GM23338 (cell line): ENCODE data around the gene CAMTA1. TPM values are rescaled to one million over a fixed set of nuclear protein-coding genes. Genes with fewer than 3 reads are reported as not detected.

Experiments
- ATAC-seq: fragments of 200-7000 bp; cut with Tn5 transposase; 3 replicates; pipeline ENCODE4 v1.9.1; 2020
- DNase-seq: peaks from one replicate; pipeline ENCODE4 v3.0.0-alpha.2; 2015; ENCODE audit warnings: low spot score
- H2AFZ ChIP-seq: fragments of 200-600 bp; sonication (generic); 2 replicates; pipeline ENCODE4 v1.8.0; 2016; ENCODE audit warnings: antibody characterized with exemption, mild to moderate bottlenecking, moderate library complexity
- H3F3A ChIP-seq: fragments of 200-600 bp; sonication (generic); replicated peaks from 2 replicates; pipeline ENCODE4 v1.8.0; 2017; ENCODE audit warnings: antibody characterized with exemption, mixed run types, low read depth
- H3K27ac ChIP-seq: fragments of 200-600 bp; sonication (generic); 2 replicates; pipeline ENCODE4 v1.6.1; 2016; ENCODE audit warnings: low read depth
- H3K27me3 ChIP-seq: fragments of 200-600 bp; sonication (generic); 2 replicates; pipeline ENCODE4 v1.8.0; 2016; ENCODE audit warnings: mild to moderate bottlenecking, mixed run types, moderate library complexity; ENCODE audit not compliant: insufficient read depth
- H3K36me3 ChIP-seq: fragments of 200-600 bp; sonication (generic); 2 replicates; pipeline ENCODE4 v1.8.0; 2016; ENCODE audit warnings: mild to moderate bottlenecking; ENCODE audit not compliant: insufficient read depth
- H3K4me1 ChIP-seq: fragments of 200-600 bp; sonication (generic); 2 replicates; pipeline ENCODE4 v1.8.0; 2016; ENCODE audit warnings: mild to moderate bottlenecking, moderate library complexity; ENCODE audit not compliant: insufficient read depth
- H3K4me2 ChIP-seq: fragments of 200-600 bp; sonication (generic); 2 replicates; pipeline ENCODE4 v1.7.1; 2017; ENCODE audit warnings: mixed run types
- H3K4me3 ChIP-seq: fragments of 200-600 bp; sonication (generic); 2 replicates; pipeline ENCODE4 v1.6.1; 2016; ENCODE audit warnings: mixed run types
- H3K79me2 ChIP-seq: fragments of 200-600 bp; sonication (generic); replicated peaks from 2 replicates; pipeline ENCODE4 v1.8.0; 2017; ENCODE audit warnings: mild to moderate bottlenecking; ENCODE audit not compliant: insufficient read depth
- H3K9me2 ChIP-seq: fragments of 200-600 bp; sonication (generic); 2 replicates; pipeline ENCODE4 v1.8.0; 2017; ENCODE audit not compliant: insufficient read depth
- H4K20me1 ChIP-seq: fragments of 200-600 bp; sonication (generic); replicated peaks from 2 replicates; pipeline ENCODE4 v1.8.0; 2017; ENCODE audit warnings: mild to moderate bottlenecking; ENCODE audit not compliant: insufficient read depth
- H3K27ac Mint-ChIP-seq: 2 replicates; pipeline ENCODE4 v1.8.0; 2020; ENCODE audit warnings: inconsistent platforms, mild to moderate bottlenecking, moderate library complexity, mixed read lengths
- H3K27me3 Mint-ChIP-seq: 3 replicates; pipeline ENCODE4 v1.8.0; 2022; ENCODE audit warnings: low read depth, mild to moderate bottlenecking, moderate library complexity, mixed read lengths, inconsistent platforms; ENCODE audit not compliant: insufficient read depth, poor library complexity
- H3K36me3 Mint-ChIP-seq: 3 replicates; pipeline ENCODE4 v1.8.0; 2021; ENCODE audit warnings: low read depth, mild to moderate bottlenecking, inconsistent platforms, moderate library complexity, mixed read lengths
- H3K4me1 Mint-ChIP-seq: 3 replicates; pipeline ENCODE4 v1.8.0; 2020; ENCODE audit warnings: mild to moderate bottlenecking, inconsistent platforms, mixed read lengths
- H3K4me3 Mint-ChIP-seq: 3 replicates; pipeline ENCODE4 v1.8.0; 2021; ENCODE audit warnings: moderate library complexity, mild to moderate bottlenecking, inconsistent platforms, mixed read lengths
- H3K9me3 Mint-ChIP-seq: 3 replicates; pipeline ENCODE4 v1.8.0; 2020; ENCODE audit warnings: moderate library complexity, mild to moderate bottlenecking, inconsistent platforms, mixed read lengths
- CREB1 ChIP-seq: fragments of 250-450 bp; sonication (Bioruptor Pico); IDR thresholded peaks from 2 replicates; pipeline ENCODE4 v1.5.0; 2020; ENCODE audit warnings: low read depth, mild to moderate bottlenecking, moderate library complexity
- CTCF ChIP-seq, 2 experiments: fragments of 200-600 bp in 1 of 2; sonication (generic) in 1 of 2; conservative IDR thresholded peaks; 2 replicates each; pipeline versions ENCODE4 v1.5.1 to v1.6.1; 2016 to 2017; ENCODE audit warnings: antibody characterized with exemption in 2 of 2, low read depth in 2 of 2, mild to moderate bottlenecking in 2 of 2, moderate library complexity in 1 of 2
- ETS1 ChIP-seq: IDR thresholded peaks from 2 replicates; pipeline ENCODE4 v1.6.1; 2016; ENCODE audit warnings: antibody characterized with exemption
- EZH2 ChIP-seq: fragments of 200-600 bp; sonication (generic); IDR thresholded peaks from one replicate; pipeline ENCODE4 v1.8.0; 2017; ENCODE audit warnings: antibody characterized with exemption, mild to moderate bottlenecking, low read depth; ENCODE audit not compliant: unreplicated experiment
- EZH2phosphoT487 ChIP-seq: fragments of 200-600 bp; sonication (generic); IDR thresholded peaks from one replicate; pipeline ENCODE4 v1.8.1; 2018; ENCODE audit warnings: antibody characterized with exemption; ENCODE audit not compliant: unreplicated experiment
- JUNB ChIP-seq: IDR thresholded peaks from one replicate; pipeline ENCODE4 v1.6.1; 2016; ENCODE audit warnings: antibody characterized with exemption; ENCODE audit not compliant: unreplicated experiment
- NANOG ChIP-seq: IDR thresholded peaks from 2 replicates; pipeline ENCODE4 v1.6.1; 2016; ENCODE audit warnings: antibody characterized with exemption, borderline replicate concordance
- POLR2AphosphoS5 ChIP-seq: IDR thresholded peaks from 2 replicates; pipeline ENCODE4 v1.6.1; 2016; ENCODE audit warnings: antibody characterized with exemption, low read depth
- REST ChIP-seq: IDR thresholded peaks from one replicate; pipeline ENCODE4 v1.6.1; 2018; ENCODE audit warnings: antibody characterized with exemption; ENCODE audit not compliant: unreplicated experiment
- STAT1 ChIP-seq: IDR thresholded peaks from one replicate; pipeline ENCODE4 v1.6.1; 2016; ENCODE audit warnings: antibody characterized with exemption; ENCODE audit not compliant: unreplicated experiment
- ZNF114 ChIP-seq: fragments of 250-450 bp; sonication (Bioruptor Pico); IDR thresholded peaks from 2 replicates; pipeline ENCODE4 v1.5.0; 2020; ENCODE audit warnings: mild to moderate bottlenecking, moderate library complexity
- ZNF331 ChIP-seq: fragments of 250-450 bp; sonication (Bioruptor Pico); IDR thresholded peaks from 2 replicates; pipeline ENCODE4 v1.5.0; 2020; ENCODE audit warnings: low read depth, mild to moderate bottlenecking, moderate library complexity
- ZNF462 ChIP-seq: fragments of 250-450 bp; sonication (Bioruptor Pico); IDR thresholded peaks from 2 replicates; pipeline ENCODE4 v1.5.0; 2020; ENCODE audit warnings: mild to moderate bottlenecking, moderate library complexity
- polyA plus RNA-seq: library from polyadenylated mRNA; unstranded; fragments of >200 nt; fragmentation: Nextera tagmentation; extraction: Ambion mirVana; gene quantifications from 2 replicates; pipeline ENCODE4 v1.2.1, GENCODE V29; 2016
- total RNA-seq: library from RNA; depleted of rRNA; stranded (reverse); fragments of >200 nt; shearing (Covaris generic); gene quantifications from 2 replicates; pipeline ENCODE4 v1.2.3, GENCODE V29; 2014

The CAMTA1 gene
- total and polyA plus RNA-seq, 2 experiments from 2014 or later = 115 to 519 TPM

- no peak for TF ChIP-seq ZNF114 (CRISPR knock-in tag)
Measured at GRCh38 chr1:7015022-7015421, 229.8 kb downstream of the CAMTA1 start (continued).

- no peaks in the 10 kb centered on the region for H3K27me3 Mint-ChIP-seq
- no peak for ATAC-seq
- Histone ChIP-seq H3K4me3 (no peak overlapping the region), H3K36me3 (no peaks in the 10 kb centered on the region), H3K4me1 (peaks cover 15% of the 10 kb centered on the region), H3K79me2 (no peaks in the 10 kb centered on the region), H3K4me2 (no peak overlapping the region), H3K27me3 (no peaks in the 10 kb centered on the region), H3K27ac (no peak overlapping the region), H2AFZ (no peak overlapping the region), H3F3A (no peaks in the 10 kb centered on the region), H4K20me1 (no peaks in the 10 kb centered on the region), H3K9me2 (no peaks in the 10 kb centered on the region)
- no peak for TF ChIP-seq ZNF462
- TF ChIP-seq NANOG = no peak
- TF ChIP-seq POLR2AphosphoS5 = no peak
- TF ChIP-seq CREB1 (CRISPR knock-in tag) = no peak
- TF ChIP-seq JUNB = no peak
- TF ChIP-seq ETS1 = no peak
- no peak for TF ChIP-seq REST
- TF ChIP-seq CTCF (conservative IDR thresholded peaks at IDR 0.05; ENCODE audit: low read depth in 2 of 2) = no peak
- no peak for TF ChIP-seq EZH2phosphoT487
- TF ChIP-seq EZH2 = no peak
- TF ChIP-seq ZNF114 (CRISPR knock-in tag) = no peak
- no peak for TF ChIP-seq ZNF331 (CRISPR knock-in tag)
- TF ChIP-seq STAT1 = no peak
- H3K4me1 Mint-ChIP-seq = peaks cover 18% of the 10 kb centered on the region
- no peak overlapping the region for H3K4me3 Mint-ChIP-seq
- H3K36me3 Mint-ChIP-seq = no peaks in the 10 kb centered on the region
- H3K9me3 Mint-ChIP-seq = no peaks in the 10 kb centered on the region; the same call in 2 of the 3 replicates
- no peak for DNase-seq
- H3K27ac Mint-ChIP-seq = no peak overlapping the region
Measured at GRCh38 chr1:7018351-7018750, 233.1 kb downstream of the CAMTA1 start.
